ENCODE measurements around the gene MPHOSPH9. TPM values are rescaled to one million over a fixed set of nuclear protein-coding genes. Genes with fewer than 3 reads are reported as not detected.

MPHOSPH9 gene
- total and polyA plus RNA-seq, 2 donors (not counting 3 experiments of a cell fraction or from before 2014, with no cell fraction given): 7.8 to 42.4 TPM

DNA sequence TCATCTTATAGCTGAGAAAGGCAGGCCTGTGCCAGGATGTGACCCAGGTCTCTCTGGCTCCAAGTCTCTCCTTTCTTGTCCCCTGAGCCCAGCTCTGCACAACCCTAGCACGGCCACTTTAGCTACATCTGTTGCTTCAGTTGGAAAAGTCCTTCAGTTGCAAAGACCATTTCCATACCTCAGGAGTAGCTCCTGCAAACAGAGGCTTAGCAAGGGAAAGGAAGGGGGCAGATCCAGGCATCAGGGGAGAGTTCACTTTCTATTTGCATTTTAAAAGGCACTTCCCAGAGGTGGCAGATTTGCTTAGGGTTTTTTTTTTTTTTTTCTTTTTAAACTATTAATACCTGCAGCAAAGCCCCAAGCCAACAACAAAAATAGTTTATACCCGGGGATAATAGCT, 79.0 kb downstream of the MPHOSPH9 start:
- BruUV-seq (replicated peaks): no TSS peak
- no peak for DNase-seq (ENCODE audit: low read depth, low spot score)
- Histone ChIP-seq H3K9ac (replicated peaks; ENCODE audit: extremely low read depth, insufficient read depth, low read length) (no peak overlapping the region), H3K36me3 (ENCODE audit: control insufficient read depth in 2 of 2, extremely low read depth in 1 of 2, insufficient read depth in 2 of 2, low read length in 2 of 2) (peaks cover 0 to 2% of the 10 kb centered on the region in 2 experiments), H3K9me1 (replicated peaks; ENCODE audit: control insufficient read depth, extremely low read depth, insufficient read depth, low read length) (no peaks in the 10 kb centered on the region), H3K4me3 (replicated peaks in 1 of 3; ENCODE audit: insufficient read depth in 1 of 3, low read depth in 1 of 3, low read length in 3 of 3) (no peak overlapping the region), H2AFZ (ENCODE audit: low read depth, low read length) (no peak overlapping the region), H3K9me3 (replicated peaks; ENCODE audit: control insufficient read depth, insufficient read depth, low read length) (no peaks in the 10 kb centered on the region), H3K79me2 (ENCODE audit: control insufficient read depth, insufficient read depth, low read length) (peaks cover 7% of the 10 kb centered on the region), H3K27me3 (ENCODE audit: control insufficient read depth in 2 of 2, insufficient read depth in 2 of 2, low read length in 2 of 2) (no peaks in the 10 kb centered on the region), H4K20me1 (replicated peaks; ENCODE audit: control insufficient read depth, extremely low read depth, insufficient read depth, low read length) (no peaks in the 10 kb centered on the region), H3K4me2 (ENCODE audit: insufficient read depth, low read length) (no peak overlapping the region), H3K4me1 (ENCODE audit: control insufficient read depth, extremely low read depth, insufficient read depth, low read length) (peaks cover 14% of the 10 kb centered on the region), H3K27ac (ENCODE audit: insufficient read depth, low read depth, low read length) (no peak overlapping the region)
- TF ChIP-seq, protein P1, sequence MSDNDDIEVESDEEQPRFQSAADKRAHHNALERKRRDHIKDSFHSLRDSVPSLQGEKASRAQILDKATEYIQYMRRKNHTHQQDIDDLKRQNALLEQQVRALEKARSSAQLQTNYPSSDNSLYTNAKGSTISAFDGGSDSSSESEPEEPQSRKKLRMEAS (IDR thresholded peaks at IDR 0.05; ENCODE audit: insufficient read depth, insufficient read length): no peak
- TF ChIP-seq JUN (IDR thresholded peaks at IDR 0.05; ENCODE audit: borderline replicate concordance, insufficient read depth, insufficient read length, low read depth): no peak
- TF ChIP-seq, protein P2, sequence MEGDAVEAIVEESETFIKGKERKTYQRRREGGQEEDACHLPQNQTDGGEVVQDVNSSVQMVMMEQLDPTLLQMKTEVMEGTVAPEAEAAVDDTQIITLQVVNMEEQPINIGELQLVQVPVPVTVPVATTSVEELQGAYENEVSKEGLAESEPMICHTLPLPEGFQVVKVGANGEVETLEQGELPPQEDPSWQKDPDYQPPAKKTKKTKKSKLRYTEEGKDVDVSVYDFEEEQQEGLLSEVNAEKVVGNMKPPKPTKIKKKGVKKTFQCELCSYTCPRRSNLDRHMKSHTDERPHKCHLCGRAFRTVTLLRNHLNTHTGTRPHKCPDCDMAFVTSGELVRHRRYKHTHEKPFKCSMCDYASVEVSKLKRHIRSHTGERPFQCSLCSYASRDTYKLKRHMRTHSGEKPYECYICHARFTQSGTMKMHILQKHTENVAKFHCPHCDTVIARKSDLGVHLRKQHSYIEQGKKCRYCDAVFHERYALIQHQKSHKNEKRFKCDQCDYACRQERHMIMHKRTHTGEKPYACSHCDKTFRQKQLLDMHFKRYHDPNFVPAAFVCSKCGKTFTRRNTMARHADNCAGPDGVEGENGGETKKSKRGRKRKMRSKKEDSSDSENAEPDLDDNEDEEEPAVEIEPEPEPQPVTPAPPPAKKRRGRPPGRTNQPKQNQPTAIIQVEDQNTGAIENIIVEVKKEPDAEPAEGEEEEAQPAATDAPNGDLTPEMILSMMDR (IDR thresholded peaks at IDR 0.05; ENCODE audit: extremely low read depth in 1 of 2, insufficient read depth in 1 of 2, low read depth in 1 of 2, low read length in 2 of 2): no peak
- TF ChIP-seq POLR2A (IDR thresholded peaks at IDR 0.05; ENCODE audit: low read depth, low read length): no peak
- no peak for TF ChIP-seq MYC (IDR thresholded peaks at IDR 0.05; ENCODE audit: low read depth, low read length)
- TF ChIP-seq POLR2AphosphoS5 (IDR thresholded peaks at IDR 0.05; ENCODE audit: insufficient read depth, low read depth, low read length): no peak
- TF ChIP-seq GATA2 (IDR thresholded peaks at IDR 0.05; ENCODE audit: insufficient read depth, insufficient read length, low read depth, low read length): no peak
- no peak for TF ChIP-seq EZH2 (IDR thresholded peaks at IDR 0.05; ENCODE audit: borderline replicate concordance, low read depth, low read length, severe bottlenecking)
- no peak for TF ChIP-seq FOS (IDR thresholded peaks at IDR 0.05; ENCODE audit: borderline replicate concordance, insufficient read depth, low read length)
- ChIA-PET CTCF (interaction anchor here (1.4 to 7.2 kb wide), 2 partner anchors 110 to 128 kb away, joined by 3 to 108 read pairs; no protein-coding TSS in a partner anchor), POLR2A (interaction anchor here (0.7 kb wide), 2 partner anchors 206 to 443 kb away, joined by 3 to 6 read pairs; no protein-coding TSS in a partner anchor)
- FAIRE-seq: no peak
- dilution Hi-C loops (cut with MboI; ENCODE audit: extremely low pct_ligation_motif_present, low sequenced_read_pairs) (no loop called here), intact Hi-C loops (cut with micrococcal nuclease) (loop anchor here (5.0 kb wide), 1 partner anchor 78 kb away; the partner anchor contains the start of genes MPHOSPH9 and MTRFR)
